ENCODE data around the gene MCC.

Gene MCC

GRCh38 chr5:113054899-113055298, 433.4 kb downstream of the MCC start:
- Histone ChIP-seq H3K4me3 (ENCODE audit: low read depth, low read length) (no peak overlapping the region), H3K27ac (ENCODE audit: low read depth, low read length) (no peak overlapping the region), H3K9me3 (ENCODE audit: control insufficient read depth, insufficient read depth, low read length) (no peaks in the 10 kb centered on the region), H3K9ac (ENCODE audit: low read depth, low read length) (no peak overlapping the region), H3K36me3 (ENCODE audit: control insufficient read depth, insufficient read depth, low read length) (peaks cover 10% of the 10 kb centered on the region; the same call in 1 of the 2 replicates), H3K4me1 (ENCODE audit: control insufficient read depth, insufficient read depth, low read length) (no peaks in the 10 kb centered on the region), H3K27me3 (ENCODE audit: control insufficient read depth, insufficient read depth, low read length) (no peaks in the 10 kb centered on the region)

- Histone ChIP-seq H3K9ac (ENCODE audit: low read depth, low read length) (no peak overlapping the region), H3K9me3 (ENCODE audit: control insufficient read depth, insufficient read depth, low read length) (no peaks in the 10 kb centered on the region), H3K4me3 (ENCODE audit: low read depth, low read length) (no peak overlapping the region), H3K4me1 (ENCODE audit: control insufficient read depth, insufficient read depth, low read length) (no peaks in the 10 kb centered on the region), H3K27ac (ENCODE audit: low read depth, low read length) (no peak overlapping the region), H3K27me3 (ENCODE audit: control insufficient read depth, insufficient read depth, low read length) (no peaks in the 10 kb centered on the region), H3K36me3 (ENCODE audit: control insufficient read depth, insufficient read depth, low read length) (peaks cover 9% of the 10 kb centered on the region; the same call in 1 of the 2 replicates)
These were observed 434.7 kb downstream of the MCC start for GRCh38 chr5:113053511-113053995.

GRCh38 chr5:113052041-113052795, 436.0 kb downstream of the MCC start:
- H3K36me3 ChIP-seq (ENCODE audit: control insufficient read depth, insufficient read depth, low read length): peaks cover 12% of the 10 kb centered on the region; the same call in 1 of the 2 replicates
- H3K4me3 ChIP-seq (ENCODE audit: low read depth, low read length): no peak overlapping the region
- no peak overlapping the region for H3K27ac ChIP-seq (ENCODE audit: low read depth, low read length)
- no peaks in the 10 kb centered on the region for H3K27me3 ChIP-seq (ENCODE audit: control insufficient read depth, insufficient read depth, low read length)
- H3K9me3 ChIP-seq (ENCODE audit: control insufficient read depth, insufficient read depth, low read length): no peaks in the 10 kb centered on the region
- H3K4me1 ChIP-seq (ENCODE audit: control insufficient read depth, insufficient read depth, low read length): no peaks in the 10 kb centered on the region
- no peak overlapping the region for H3K9ac ChIP-seq (ENCODE audit: low read depth, low read length)

- H3K9ac ChIP-seq (ENCODE audit: low read depth, low read length): no peak overlapping the region
- H3K36me3 ChIP-seq (ENCODE audit: control insufficient read depth, insufficient read depth, low read length): peaks cover 12% of the 10 kb centered on the region; the same call in 1 of the 2 replicates
- no peak overlapping the region for H3K4me3 ChIP-seq (ENCODE audit: low read depth, low read length)
- H3K27ac ChIP-seq (ENCODE audit: low read depth, low read length): no peak overlapping the region
- no peaks in the 10 kb centered on the region for H3K4me1 ChIP-seq (ENCODE audit: control insufficient read depth, insufficient read depth, low read length)
- H3K27me3 ChIP-seq (ENCODE audit: control insufficient read depth, insufficient read depth, low read length): no peaks in the 10 kb centered on the region
- no peaks in the 10 kb centered on the region for H3K9me3 ChIP-seq (ENCODE audit: control insufficient read depth, insufficient read depth, low read length)
These were observed 437.4 kb downstream of the MCC start for GRCh38 chr5:113050721-113051382.

GRCh38 chr5:113048931-113049330, 439.3 kb downstream of the MCC start:
- H3K9ac ChIP-seq (ENCODE audit: low read depth, low read length): no peak overlapping the region
- no peak overlapping the region for H3K27ac ChIP-seq (ENCODE audit: low read depth, low read length)
- H3K9me3 ChIP-seq (ENCODE audit: control insufficient read depth, insufficient read depth, low read length): no peaks in the 10 kb centered on the region
- no peak overlapping the region for H3K4me3 ChIP-seq (ENCODE audit: low read depth, low read length)
- no peaks in the 10 kb centered on the region for H3K4me1 ChIP-seq (ENCODE audit: control insufficient read depth, insufficient read depth, low read length)
- H3K27me3 ChIP-seq (ENCODE audit: control insufficient read depth, insufficient read depth, low read length): no peaks in the 10 kb centered on the region
- peaks cover 12% of the 10 kb centered on the region; the same call in 1 of the 2 replicates for H3K36me3 ChIP-seq (ENCODE audit: control insufficient read depth, insufficient read depth, low read length)

GRCh38 chr5:113047733-113048652, 440.3 kb downstream of the MCC start:
- H3K9me3 ChIP-seq (ENCODE audit: control insufficient read depth, insufficient read depth, low read length): no peaks in the 10 kb centered on the region
- H3K4me3 ChIP-seq (ENCODE audit: low read depth, low read length): no peak overlapping the region
- no peak overlapping the region for H3K27ac ChIP-seq (ENCODE audit: low read depth, low read length)
- H3K36me3 ChIP-seq (ENCODE audit: control insufficient read depth, insufficient read depth, low read length): peaks cover 7% of the 10 kb centered on the region; the same call in 1 of the 2 replicates
- no peak overlapping the region for H3K9ac ChIP-seq (ENCODE audit: low read depth, low read length)
- no peaks in the 10 kb centered on the region for H3K27me3 ChIP-seq (ENCODE audit: control insufficient read depth, insufficient read depth, low read length)
- H3K4me1 ChIP-seq (ENCODE audit: control insufficient read depth, insufficient read depth, low read length): no peaks in the 10 kb centered on the region

- Histone ChIP-seq H3K9ac (ENCODE audit: low read depth, low read length) (no peak overlapping the region), H3K27ac (ENCODE audit: low read depth, low read length) (no peak overlapping the region), H3K4me1 (ENCODE audit: control insufficient read depth, insufficient read depth, low read length) (no peaks in the 10 kb centered on the region)
These were observed 441.0 kb downstream of the MCC start for GRCh38 chr5:113047234-113047633.

GRCh38 chr5:113044776-113045465, 443.3 kb downstream of the MCC start:
- H3K36me3 ChIP-seq (ENCODE audit: control insufficient read depth, insufficient read depth, low read length): peaks cover 7% of the 10 kb centered on the region; the same call in 1 of the 2 replicates
- no peaks in the 10 kb centered on the region for H3K4me1 ChIP-seq (ENCODE audit: control insufficient read depth, insufficient read depth, low read length)
- no peaks in the 10 kb centered on the region for H3K27me3 ChIP-seq (ENCODE audit: control insufficient read depth, insufficient read depth, low read length)
- H3K9ac ChIP-seq (ENCODE audit: low read depth, low read length): no peak overlapping the region
- H3K27ac ChIP-seq (ENCODE audit: low read depth, low read length): no peak overlapping the region
- no peak overlapping the region for H3K4me3 ChIP-seq (ENCODE audit: low read depth, low read length)
- H3K9me3 ChIP-seq (ENCODE audit: control insufficient read depth, insufficient read depth, low read length): no peaks in the 10 kb centered on the region

More at GRCh38 chr5:113047234-113047633, 441.0 kb downstream of the MCC start:
- peaks cover 7% of the 10 kb centered on the region; the same call in 1 of the 2 replicates for H3K36me3 ChIP-seq (ENCODE audit: control insufficient read depth, insufficient read depth, low read length)
- H3K4me3 ChIP-seq (ENCODE audit: low read depth, low read length): no peak overlapping the region
- no peaks in the 10 kb centered on the region for H3K27me3 ChIP-seq (ENCODE audit: control insufficient read depth, insufficient read depth, low read length)
- H3K9me3 ChIP-seq (ENCODE audit: control insufficient read depth, insufficient read depth, low read length): no peaks in the 10 kb centered on the region

- H3K9me3 ChIP-seq (ENCODE audit: control insufficient read depth, insufficient read depth, low read length): no peaks in the 10 kb centered on the region
- H3K9ac ChIP-seq (ENCODE audit: low read depth, low read length): no peak overlapping the region
- no peaks in the 10 kb centered on the region for H3K4me1 ChIP-seq (ENCODE audit: control insufficient read depth, insufficient read depth, low read length)
- no peak overlapping the region for H3K4me3 ChIP-seq (ENCODE audit: low read depth, low read length)
- H3K27ac ChIP-seq (ENCODE audit: low read depth, low read length): no peak overlapping the region
- H3K36me3 ChIP-seq (ENCODE audit: control insufficient read depth, insufficient read depth, low read length): peaks cover 2% of the 10 kb centered on the region; the same call in 1 of the 2 replicates
- no peaks in the 10 kb centered on the region for H3K27me3 ChIP-seq (ENCODE audit: control insufficient read depth, insufficient read depth, low read length)
These were observed 444.7 kb downstream of the MCC start for GRCh38 chr5:113043491-113043931.
